Erythroblast (primary cell): ENCODE measurements around the gene XCL1.

Experiments
- DNase-seq, 2 experiments: peaks; one replicate each; lab custom pipeline; 2025; lab: John Stamatoyannopoulos, UW
- GATA1 ChIP-seq: IDR thresholded peaks from 2 replicates; pipeline ENCODE4 v1.6.1; 2011; ENCODE audit warnings: low read depth, mild to moderate bottlenecking, control low read depth, low read length, moderate library complexity
- POLR2A ChIP-seq: IDR thresholded peaks from 2 replicates; pipeline ENCODE4 v1.6.1; 2011; ENCODE audit warnings: mild to moderate bottlenecking, low read length

The XCL1 gene

DNA sequence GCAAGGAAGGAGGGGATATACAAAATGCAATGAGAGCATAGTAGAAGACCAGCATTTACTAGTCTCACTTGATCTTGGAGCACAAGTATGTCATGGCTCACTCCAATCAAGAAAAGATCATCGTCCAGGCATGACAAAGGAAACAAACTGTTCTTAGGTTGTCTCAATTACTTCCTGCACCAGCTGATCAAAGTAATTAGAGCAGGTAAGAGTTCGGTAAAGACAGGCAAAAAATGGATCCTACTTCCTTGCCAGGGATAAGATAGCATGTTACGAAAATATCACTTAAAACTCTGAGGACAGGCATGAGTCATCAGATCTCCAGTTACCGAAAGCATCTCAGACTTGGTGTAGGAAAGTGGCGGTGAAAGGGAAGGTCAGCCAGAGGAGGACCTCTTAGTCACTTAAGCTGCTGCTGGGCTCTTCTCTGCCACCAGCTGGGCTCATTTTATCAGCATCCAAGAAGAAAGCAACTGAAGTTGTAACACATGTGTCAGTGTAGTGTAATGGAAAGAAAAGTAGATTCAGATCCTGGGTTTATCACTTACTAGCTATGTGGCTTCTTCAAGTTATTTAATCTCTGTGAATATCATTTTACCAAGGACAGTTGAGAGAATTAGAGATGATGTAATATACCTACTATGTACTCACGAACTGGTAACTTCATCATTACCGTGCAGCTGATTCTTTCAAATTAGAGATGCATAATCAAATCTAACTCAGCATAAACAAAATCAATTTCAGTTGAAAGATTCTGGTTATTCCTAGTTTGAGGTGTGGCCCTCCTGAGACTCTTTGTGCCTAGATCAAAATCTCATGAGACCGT is 46.8 kb downstream of the XCL1 start:
- TF ChIP-seq GATA1 (no peak), POLR2A (no peak)
- DNase-seq = no peak

DNA sequence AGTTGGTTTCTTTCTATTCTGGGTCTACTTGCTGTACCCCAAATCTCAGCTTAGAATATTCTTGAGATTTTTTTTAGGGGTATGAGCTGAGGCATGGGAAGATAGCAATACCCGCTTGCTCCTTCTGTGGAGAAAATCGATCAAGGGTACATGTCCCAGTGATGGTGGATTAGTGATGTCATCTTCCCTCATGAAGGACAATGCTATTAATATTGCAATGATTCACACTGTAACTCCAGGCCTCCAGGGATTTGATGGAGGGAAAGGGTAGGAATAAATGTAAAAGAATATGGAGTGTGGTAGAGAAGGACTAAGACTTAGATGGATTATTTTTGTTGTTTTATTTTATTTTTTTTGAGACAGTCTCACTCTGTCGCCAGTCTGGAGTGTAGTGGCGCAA is 47.4 kb downstream of the XCL1 start:
- TF ChIP-seq POLR2A (no peak), GATA1 (no peak)

DNA sequence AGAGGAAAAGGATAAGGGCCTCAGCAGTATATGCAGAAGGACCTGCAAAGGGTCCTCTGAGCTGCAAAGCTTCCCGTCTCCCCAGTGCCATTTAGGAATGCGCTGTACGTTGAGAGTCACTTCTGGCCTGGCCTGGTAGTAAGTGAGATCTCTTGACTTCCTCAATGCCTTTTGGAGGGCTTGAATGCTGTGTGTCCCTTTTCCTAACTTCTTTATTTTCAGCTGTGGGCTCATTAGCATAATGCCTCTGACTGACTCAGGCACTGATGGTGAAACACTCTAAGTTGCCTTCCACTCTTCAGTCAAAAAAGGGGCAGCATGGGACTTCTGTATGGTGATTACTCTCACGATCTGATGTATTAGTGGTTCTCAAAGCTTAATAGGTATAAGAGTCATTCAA is 49.9 kb downstream of the XCL1 start:
- no peak for DNase-seq
- TF ChIP-seq GATA1 (no peak), POLR2A (no peak)

More for the DNA sequence above, 47.4 kb downstream of the XCL1 start:
- DNase-seq = no peak

DNA sequence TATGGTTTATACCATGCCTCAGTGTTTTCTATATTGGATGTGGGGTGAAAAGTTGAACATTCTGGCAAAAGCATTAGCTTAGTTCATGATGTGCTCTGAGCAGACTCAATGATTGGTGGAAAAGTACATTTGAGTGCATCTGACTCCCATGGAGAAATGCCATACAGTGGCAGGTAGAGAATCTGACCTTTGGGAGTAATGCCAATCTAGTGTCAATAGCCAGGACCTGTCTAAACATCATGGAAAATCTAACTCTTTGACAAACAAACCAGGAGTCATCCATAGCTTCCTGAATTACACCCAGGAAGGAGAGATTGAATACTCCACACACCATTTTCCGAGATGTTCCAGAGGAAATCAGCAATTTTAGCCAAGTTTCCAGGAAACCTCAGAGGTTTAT is 51.0 kb downstream of the XCL1 start:
- TF ChIP-seq POLR2A (no peak), GATA1 (no peak)
- no peak for DNase-seq

DNA sequence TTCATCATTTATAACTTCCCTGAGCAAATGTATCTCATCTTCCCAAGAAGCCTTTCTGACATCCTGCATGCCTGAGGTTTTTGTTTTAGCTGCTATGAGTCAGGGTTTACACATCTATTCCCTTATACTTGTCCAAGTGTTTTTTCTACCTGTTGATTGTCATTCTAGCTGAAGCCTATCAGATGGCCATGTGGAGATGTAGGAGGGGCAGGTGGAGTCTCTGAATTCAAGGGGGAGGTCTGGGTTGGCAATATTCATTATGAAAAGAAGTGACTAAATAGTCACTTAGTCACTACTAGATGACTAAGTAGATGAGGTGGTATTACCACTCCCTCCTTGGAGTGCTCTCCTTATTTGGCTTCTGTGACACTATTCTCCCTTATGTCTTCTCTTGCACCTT is 52.4 kb downstream of the XCL1 start:
- DNase-seq = no peak
- TF ChIP-seq POLR2A = no peak
- no peak for TF ChIP-seq GATA1

DNA sequence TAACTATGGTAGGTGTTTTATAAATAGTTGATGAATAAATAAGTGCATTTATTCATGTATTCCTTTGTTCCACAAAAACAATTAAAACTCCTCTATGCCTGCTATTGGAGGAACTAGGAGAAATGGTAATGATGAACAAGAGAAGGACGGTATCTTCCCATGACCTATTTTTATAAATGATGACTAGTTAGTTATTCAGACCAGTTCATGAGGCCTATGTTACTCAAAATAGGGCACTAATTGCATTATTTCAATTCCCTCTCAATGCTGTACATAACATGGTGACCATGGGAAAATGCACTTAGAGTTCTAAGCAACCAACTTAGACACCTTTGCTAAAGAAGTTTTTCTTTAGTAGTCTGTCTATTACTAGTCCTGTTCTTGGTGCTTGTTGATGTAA is 53.1 kb downstream of the XCL1 start:
- TF ChIP-seq GATA1 (no peak), POLR2A (no peak)
- no peak for DNase-seq
